Osteoblast (primary cell): Measurements from ENCODE around the gene PNMA6F. TPM values are rescaled to one million over a fixed set of nuclear protein-coding genes. Genes with fewer than 3 reads are reported as not detected.

Experiments used
- DNase-seq: peaks from one replicate; pipeline ENCODE4 v3.0.0; 2011; ENCODE audit warnings: low spot score, mixed read lengths; ENCODE audit not compliant: insufficient read length; ENCODE audit errors: missing footprints
- H2AFZ ChIP-seq: 2 replicates; pipeline ENCODE4 v1.6.0; 2011; ENCODE audit warnings: mild to moderate bottlenecking, low read length
- H3K27ac ChIP-seq: 2 replicates; pipeline ENCODE4 v1.5.1; 2011; ENCODE audit warnings: mild to moderate bottlenecking, low read depth, low read length, moderate library complexity
- H3K27me3 ChIP-seq: 2 replicates; pipeline ENCODE4 v1.6.0; 2012; ENCODE audit warnings: mild to moderate bottlenecking, control low read depth, inconsistent platforms, low read length, moderate library complexity; ENCODE audit not compliant: insufficient read depth
- H3K36me3 ChIP-seq: 2 replicates; pipeline ENCODE4 v1.5.1; 2011; ENCODE audit warnings: mild to moderate bottlenecking, low read length, control low read depth, moderate library complexity; ENCODE audit not compliant: insufficient read depth
- H3K4me1 ChIP-seq: 2 replicates; pipeline ENCODE4 v1.5.1; 2011; ENCODE audit warnings: mild to moderate bottlenecking, low read length, control low read depth, moderate library complexity; ENCODE audit not compliant: insufficient read depth
- H3K4me2 ChIP-seq: 2 replicates; pipeline ENCODE4 v1.6.0; 2011; ENCODE audit warnings: mild to moderate bottlenecking, low read length; ENCODE audit not compliant: insufficient read depth
- H3K4me3 ChIP-seq: fragments of 200-600 bp; sonication (generic); 3 replicates; pipeline ENCODE4 v1.5.1; 2012; ENCODE audit warnings: mild to moderate bottlenecking, low read length, inconsistent platforms; ENCODE audit not compliant: insufficient read depth
- H3K79me2 ChIP-seq: 2 replicates; pipeline ENCODE4 v1.6.0; 2012; ENCODE audit warnings: mild to moderate bottlenecking, low read length, control low read depth, inconsistent platforms; ENCODE audit not compliant: insufficient read depth
- H3K9me3 ChIP-seq: 2 replicates; pipeline ENCODE4 v1.5.1; 2011; ENCODE audit warnings: low read depth, low read length, control low read depth
- H4K20me1 ChIP-seq: 2 replicates; pipeline ENCODE4 v1.6.0; 2012; ENCODE audit warnings: mild to moderate bottlenecking, low read length, control low read depth; ENCODE audit not compliant: insufficient read depth
- total RNA-seq: library from RNA; depleted of rRNA; stranded (reverse); fragments of >200 nt; gene quantifications from 2 replicates; pipeline ENCODE4 v1.2.3, GENCODE V29; 2012
- TF ChIP-seq, protein P1 (sequence below): IDR thresholded peaks from 2 replicates; pipeline ENCODE4 v1.5.1; 2011; ENCODE audit warnings: mild to moderate bottlenecking, low read depth, low read length, moderate library complexity; ENCODE audit errors: extremely low read depth

The PNMA6F gene
- not detected in 2 replicates for total RNA-seq

DNA sequence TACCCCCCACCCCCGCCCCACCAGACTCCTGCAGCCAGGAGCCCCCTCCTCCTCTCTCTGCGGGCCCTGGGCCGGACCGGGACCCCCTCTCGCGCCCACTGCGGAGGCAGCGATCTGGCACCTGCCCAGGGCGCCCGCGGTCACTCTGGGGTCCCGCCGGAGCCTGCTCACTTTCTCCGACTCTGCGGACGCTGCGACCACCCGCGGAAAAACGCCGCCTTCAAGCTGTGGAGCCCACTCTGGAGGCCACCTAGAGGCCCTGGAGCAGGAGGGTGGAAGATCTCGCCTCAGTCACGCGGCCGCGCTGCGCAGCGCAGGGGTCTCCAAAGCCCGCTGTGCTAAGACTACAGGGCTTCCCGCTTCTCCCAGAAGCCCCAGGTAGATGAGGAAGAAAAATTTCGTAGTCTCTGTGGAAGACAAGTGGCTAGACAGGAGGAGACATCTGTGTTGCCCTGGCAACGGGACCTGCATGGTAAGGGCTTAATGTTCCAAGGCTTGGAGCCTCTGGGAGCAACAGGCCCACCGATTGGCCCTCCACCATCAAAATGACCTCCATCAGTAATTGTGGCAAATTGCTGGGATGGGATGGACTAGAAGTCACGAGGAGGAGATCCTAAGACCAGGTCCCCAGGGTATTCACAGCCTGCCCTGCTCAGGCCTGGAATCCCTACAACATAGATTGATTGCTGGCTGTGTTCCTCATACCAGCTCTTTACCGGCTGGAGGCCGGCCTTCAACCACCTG lies at the start of gene PNMA6F:
TSS of gene PNMA6F (minus strand) at position 387 of the 744 bp plus-strand sequence. CDS start 1,093 bp downstream, outside the sequence.
- Histone ChIP-seq H4K20me1 (no peaks in the 10 kb centered on the region), H3K27me3 (peaks cover 13% of the 10 kb centered on the region), H3K4me1 (no peaks in the 10 kb centered on the region), H3K36me3 (no peaks in the 10 kb centered on the region), H3K79me2 (no peaks in the 10 kb centered on the region), H3K4me3 (no peak within 1 kb of the TSS), H2AFZ (no peak within 1 kb of the TSS), H3K27ac (no peak within 1 kb of the TSS), H3K9me3 (no peaks in the 10 kb centered on the region), H3K4me2 (no peak within 1 kb of the TSS)
- TF ChIP-seq, protein P1, sequence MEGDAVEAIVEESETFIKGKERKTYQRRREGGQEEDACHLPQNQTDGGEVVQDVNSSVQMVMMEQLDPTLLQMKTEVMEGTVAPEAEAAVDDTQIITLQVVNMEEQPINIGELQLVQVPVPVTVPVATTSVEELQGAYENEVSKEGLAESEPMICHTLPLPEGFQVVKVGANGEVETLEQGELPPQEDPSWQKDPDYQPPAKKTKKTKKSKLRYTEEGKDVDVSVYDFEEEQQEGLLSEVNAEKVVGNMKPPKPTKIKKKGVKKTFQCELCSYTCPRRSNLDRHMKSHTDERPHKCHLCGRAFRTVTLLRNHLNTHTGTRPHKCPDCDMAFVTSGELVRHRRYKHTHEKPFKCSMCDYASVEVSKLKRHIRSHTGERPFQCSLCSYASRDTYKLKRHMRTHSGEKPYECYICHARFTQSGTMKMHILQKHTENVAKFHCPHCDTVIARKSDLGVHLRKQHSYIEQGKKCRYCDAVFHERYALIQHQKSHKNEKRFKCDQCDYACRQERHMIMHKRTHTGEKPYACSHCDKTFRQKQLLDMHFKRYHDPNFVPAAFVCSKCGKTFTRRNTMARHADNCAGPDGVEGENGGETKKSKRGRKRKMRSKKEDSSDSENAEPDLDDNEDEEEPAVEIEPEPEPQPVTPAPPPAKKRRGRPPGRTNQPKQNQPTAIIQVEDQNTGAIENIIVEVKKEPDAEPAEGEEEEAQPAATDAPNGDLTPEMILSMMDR: no peak
- peak; percentile 31 for DNase-seq

DNA sequence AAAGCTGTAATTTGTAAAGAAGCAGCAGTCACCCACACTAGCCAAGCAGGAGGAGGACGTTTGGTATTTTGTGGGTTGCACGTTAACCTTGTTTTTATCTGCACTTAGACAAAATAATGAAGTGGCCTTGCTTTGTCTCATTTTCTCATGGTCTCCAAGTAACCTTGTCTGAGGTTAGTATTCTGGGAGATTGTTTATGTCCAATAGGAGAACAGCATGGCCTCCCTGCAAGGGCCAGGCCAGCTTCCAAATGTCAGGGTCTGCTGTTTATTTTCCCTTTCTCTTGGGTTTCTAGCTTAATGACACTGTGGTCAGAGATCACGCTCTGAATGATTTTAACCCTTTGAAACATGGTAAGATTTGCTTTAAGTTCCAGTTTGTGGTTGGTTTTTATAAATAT lies 49.7 kb upstream of the PNMA6F start:
- no peaks in the 10 kb centered on the region for H3K9me3 ChIP-seq
- peak overlapping the region; percentile 71 for H2AFZ ChIP-seq
- no peak for DNase-seq

DNA sequence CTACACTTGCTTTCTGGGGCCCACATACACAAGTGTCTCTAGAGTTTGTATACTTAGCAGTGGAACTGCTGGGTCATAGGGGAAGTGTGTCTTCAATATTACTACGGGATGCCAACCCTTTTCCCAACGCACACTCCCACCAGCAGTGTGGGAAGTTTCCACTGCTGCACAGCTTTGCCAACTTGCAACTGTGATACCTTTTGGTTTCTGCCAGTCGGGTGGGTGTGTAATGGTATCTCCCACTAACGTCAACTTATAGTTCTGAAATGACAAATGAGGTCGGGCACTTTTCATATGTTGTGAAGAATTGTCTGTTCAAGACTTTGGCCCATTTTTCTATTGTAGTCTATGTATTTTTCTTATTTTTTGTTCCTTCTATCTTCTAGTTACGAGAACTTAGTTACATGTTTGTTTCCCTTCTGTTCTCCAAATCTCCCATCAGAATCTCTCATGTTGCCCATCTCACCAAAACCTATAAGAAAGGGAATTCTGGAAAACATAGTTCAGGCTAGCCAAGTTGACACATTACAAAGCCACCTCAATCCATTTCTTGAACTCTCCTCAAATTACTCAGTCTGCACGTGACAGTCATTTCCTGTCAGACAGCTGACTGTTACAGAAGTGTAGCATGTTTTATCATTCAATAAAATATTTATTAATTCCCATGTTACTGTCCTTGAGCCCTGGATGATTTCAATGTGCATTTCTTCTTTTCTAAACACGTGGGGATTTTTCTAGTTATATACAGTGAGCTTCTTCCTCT lies 48.9 kb upstream of the PNMA6F start:
- Histone ChIP-seq H3K27ac (no peak overlapping the region), H3K27me3 (peaks cover 7% of the 10 kb centered on the region), H3K4me1 (no peaks in the 10 kb centered on the region), H3K9me3 (no peaks in the 10 kb centered on the region), H3K36me3 (no peaks in the 10 kb centered on the region), H3K79me2 (no peaks in the 10 kb centered on the region), H2AFZ (no peak overlapping the region), H4K20me1 (no peaks in the 10 kb centered on the region), H3K4me3 (no peak overlapping the region), H3K4me2 (no peak overlapping the region)
- peak; percentile 8 for DNase-seq
- TF ChIP-seq, protein P1: no peak

More for the DNA sequence above, 49.7 kb upstream of the PNMA6F start:
- Histone ChIP-seq H3K79me2 (no peaks in the 10 kb centered on the region), H3K4me3 (no peak overlapping the region), H4K20me1 (no peaks in the 10 kb centered on the region), H3K4me1 (no peaks in the 10 kb centered on the region), H3K27ac (no peak overlapping the region), H3K27me3 (peaks cover 5% of the 10 kb centered on the region), H3K36me3 (no peaks in the 10 kb centered on the region), H3K4me2 (no peak overlapping the region)
- TF ChIP-seq, protein P1: no peak

DNA sequence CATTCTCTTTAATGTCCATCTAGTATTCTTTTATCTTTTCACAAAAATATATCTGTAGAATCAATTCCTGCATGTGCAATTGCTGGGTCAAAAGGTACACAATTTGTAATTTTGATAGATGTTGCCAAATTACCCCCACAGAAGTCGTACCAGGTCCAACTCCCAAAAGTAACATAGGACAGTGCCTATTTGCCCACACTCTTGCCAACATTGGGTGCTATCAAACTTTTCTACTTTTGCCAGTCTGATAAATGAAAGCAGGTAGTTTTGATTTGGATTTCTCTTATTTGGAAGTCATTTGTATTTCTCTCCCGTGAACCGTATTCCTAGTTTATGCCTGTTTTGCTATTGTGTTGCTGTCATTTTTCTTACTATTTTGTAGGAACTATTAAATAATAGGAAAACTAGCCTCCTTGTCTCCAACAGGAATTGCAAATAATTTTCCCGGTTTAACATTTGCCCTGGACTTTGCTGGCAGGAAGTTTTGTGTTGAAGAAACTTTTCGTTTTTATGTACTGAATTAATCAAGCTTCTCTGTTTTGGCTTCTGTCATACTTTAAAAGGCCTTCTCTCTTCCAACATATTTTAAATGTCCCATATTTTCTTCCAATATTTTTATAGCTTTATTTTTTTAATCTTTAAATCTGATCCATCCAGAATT lies 45.4 kb upstream of the PNMA6F start:
- TF ChIP-seq, protein P1: no peak

More for the DNA sequence above, 45.4 kb upstream of the PNMA6F start:
- peaks cover 5% of the 10 kb centered on the region for H3K27me3 ChIP-seq
- H3K4me3 ChIP-seq: no peak overlapping the region
- H3K36me3 ChIP-seq: no peaks in the 10 kb centered on the region
- H3K27ac ChIP-seq: no peak overlapping the region
- peak; percentile 23 for DNase-seq
- no peaks in the 10 kb centered on the region for H3K4me1 ChIP-seq
- no peaks in the 10 kb centered on the region for H3K79me2 ChIP-seq
- no peaks in the 10 kb centered on the region for H4K20me1 ChIP-seq
- no peak overlapping the region for H2AFZ ChIP-seq
- no peak overlapping the region for H3K4me2 ChIP-seq
- H3K9me3 ChIP-seq: no peaks in the 10 kb centered on the region
